GM18507 (cell line): ENCODE data around the gene WDR53.
"Not testable (repeated sequence)": the region's sequence is repeated elsewhere in the genome, so short reads cannot be mapped to it uniquely, and the experiment has no call there.

Experiments
- DNase-seq: peaks from one replicate; pipeline ENCODE4 v3.0.0; 2011; ENCODE audit warnings: low read depth; ENCODE audit not compliant: insufficient read length; ENCODE audit errors: extremely low spot score
- FAIRE-seq: peaks from 2 replicates; lab custom pipeline; 2011; peaks lifted over from hg19 to GRCh38; lab: Jason Lieb, UNC

Gene WDR53

DNA sequence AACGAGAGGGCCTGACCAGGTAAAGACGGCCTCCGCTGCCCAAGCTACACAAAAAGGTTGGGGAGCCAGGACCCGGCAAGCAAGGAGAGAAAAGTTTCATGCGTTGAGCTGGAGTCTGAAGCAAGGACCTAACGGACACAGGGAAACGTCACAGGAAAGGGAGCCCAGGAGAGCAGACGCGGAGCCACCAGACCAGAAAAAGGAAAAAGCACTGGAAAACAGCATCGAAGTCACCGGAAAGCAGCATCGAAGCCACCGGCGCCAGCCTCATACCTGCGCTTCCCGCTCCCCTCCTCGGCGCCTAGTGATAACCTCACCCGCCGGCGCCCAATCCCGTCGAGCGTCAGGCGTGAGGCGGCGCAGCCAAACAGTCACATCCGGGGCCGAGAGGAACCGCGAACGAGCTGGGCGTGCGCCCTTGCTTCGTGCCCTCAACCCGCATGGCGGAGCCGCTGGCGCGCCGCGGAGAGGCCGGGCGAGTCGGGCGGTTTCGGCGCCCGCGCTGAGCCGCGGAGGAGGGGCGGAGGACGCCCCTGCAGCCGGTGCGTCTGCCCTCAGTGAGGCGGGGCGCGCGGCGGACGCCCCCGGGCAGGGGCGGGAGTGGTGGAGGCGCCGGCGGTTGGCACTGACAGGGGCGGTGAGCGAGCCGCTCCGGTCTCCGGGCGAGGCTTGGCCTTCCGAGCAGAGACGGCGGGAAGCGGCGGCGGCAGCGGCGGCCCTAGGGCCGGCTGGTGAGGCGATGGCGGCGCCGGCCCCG lies at the start of gene WDR53, which contains the start of gene FBXO45:
Gene WDR53, minus strand, starts transcription at position 309 of the 757 bp plus-strand sequence. CDS start 7,079 bp downstream, outside the sequence.
Gene FBXO45, plus strand, starts transcription at position 415 of the 757 bp plus-strand sequence. Its CDS starts 325 bp downstream, at position 740.
- DNase-seq, result peak; percentile 97
- peak; percentile 91 for FAIRE-seq

DNA sequence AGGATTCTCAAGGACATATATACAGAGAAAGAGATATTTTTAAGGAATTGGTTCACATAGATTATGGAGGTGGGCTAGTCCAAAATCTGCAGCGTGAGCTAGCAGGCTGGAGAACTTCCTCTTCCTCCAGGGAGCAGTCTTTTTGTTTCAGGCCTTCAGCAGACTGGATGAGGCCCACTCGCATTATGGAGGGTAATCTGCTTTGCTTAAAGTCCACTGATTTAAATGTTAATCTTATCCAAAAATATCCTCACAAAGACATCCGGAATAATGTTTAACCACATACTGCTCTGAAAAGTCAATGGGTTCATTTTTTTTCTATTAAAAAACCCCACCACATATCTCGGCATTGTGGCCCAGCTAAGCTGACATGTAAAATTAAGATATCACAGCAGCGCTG lies 48.9 kb upstream of the WDR53 start:
- no peak for DNase-seq
- no peak for FAIRE-seq

DNA sequence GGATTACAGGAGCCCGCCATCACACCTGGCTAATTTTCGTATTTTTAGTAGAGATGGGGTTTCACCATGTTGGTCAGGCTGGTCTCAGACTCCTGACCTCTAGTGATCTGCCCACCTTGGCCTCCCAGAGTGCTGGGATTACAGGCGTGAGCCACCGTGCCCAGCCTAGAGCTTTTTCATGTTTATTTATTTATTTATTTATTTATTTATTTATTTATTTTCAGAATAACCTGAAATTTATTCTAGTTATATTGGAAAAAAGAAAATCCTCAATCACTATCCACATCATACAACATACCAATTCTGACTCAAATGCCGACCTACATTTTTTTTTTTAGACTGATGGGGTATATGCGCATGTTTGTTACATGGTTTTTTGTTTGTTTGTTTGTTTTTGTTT lies 46.9 kb upstream of the WDR53 start:
- FAIRE-seq, DNase-seq: not testable (repeated sequence)

DNA sequence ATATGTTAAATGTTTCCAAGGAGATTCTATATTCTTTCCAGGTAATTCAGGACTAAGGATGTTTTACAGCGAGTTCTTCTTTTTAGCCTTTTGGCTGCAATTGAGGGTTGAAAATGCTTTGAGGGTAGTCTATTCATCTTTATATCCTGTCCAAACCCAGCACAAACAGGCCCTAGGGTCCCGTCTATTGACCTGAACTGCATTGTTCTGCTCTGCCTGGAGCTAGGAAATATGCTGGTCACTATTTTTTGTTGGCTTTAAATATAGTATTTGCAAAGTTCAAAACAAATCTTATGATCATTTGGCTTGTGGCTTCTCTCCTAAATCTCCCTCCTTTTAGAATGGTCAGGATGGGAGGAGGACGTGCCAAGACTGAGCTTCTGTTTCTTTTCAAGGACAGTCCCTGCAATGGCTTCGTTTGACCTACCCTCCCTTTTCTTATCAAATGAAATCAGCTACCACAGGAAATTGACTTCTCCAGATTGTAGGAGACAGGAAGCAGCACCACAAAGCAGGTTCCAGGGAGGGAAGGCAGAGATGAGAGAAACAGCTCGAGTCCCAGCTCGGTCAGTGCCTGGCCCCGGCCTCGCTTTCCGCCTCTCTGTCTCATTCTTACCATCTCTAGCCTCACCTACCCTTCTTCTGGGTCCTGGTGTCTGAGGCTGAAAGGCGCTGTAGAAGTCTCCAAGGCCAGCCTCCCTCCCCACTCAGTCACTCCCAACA lies 43.6 kb upstream of the WDR53 start:
- FAIRE-seq (no peak), DNase-seq (no peak)

DNA sequence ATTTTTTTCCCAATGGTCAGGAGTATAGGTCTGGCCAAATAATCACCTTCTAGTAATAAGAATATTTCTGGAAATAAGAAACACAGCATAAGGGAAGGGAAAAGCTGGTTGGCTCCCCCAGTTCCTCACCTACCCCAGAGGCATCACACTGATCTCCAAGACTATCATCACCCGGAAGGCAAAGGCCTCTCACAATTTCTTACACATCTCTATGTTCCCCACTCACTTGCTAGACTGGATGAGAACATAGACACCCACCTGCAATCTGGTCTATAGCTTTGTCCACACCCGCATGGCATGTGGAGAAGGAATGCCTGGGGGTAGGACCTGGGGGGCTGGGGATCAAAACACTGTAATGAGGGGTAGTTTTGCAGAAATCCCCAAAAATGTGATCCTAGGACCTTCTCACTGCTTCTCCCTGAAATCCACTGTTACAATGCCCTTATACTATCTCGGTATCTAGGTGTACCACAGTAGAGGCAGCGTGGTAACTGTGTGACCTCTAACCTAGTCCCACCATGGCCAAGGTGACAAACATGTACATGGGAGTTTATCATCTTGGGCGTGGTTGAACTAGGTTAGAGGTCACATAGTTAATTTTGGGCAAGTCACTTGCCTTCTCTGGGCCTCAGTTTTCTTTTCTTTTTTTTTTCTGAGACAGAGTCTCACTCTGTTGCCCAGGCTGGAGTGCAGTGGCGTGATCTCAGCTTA lies 41.6 kb upstream of the WDR53 start:
- DNase-seq (no peak), FAIRE-seq (no peak)

DNA sequence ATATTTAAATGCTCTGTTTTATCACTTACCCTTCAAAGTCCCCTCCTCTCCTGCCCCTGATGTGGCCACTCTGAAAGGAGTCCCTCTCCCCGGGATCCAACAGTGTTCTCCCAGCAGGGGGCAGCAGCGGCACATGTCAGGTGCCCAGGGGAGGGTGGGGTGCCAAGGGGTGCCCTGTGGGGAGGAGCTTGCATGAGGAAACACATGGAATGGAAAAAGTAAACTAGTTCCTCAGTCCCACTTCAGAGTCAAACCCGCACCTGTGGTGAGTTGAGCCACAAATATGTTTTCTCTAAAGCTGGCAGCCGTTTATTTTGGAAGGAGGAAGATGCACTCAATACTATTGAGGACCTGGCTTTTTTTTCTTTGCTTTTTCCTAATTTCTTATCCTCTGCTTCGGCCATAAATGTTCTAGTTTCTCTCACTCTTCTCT lies 41.0 kb upstream of the WDR53 start:
- FAIRE-seq (peak; percentile 95), DNase-seq (peak; percentile 81)

DNA sequence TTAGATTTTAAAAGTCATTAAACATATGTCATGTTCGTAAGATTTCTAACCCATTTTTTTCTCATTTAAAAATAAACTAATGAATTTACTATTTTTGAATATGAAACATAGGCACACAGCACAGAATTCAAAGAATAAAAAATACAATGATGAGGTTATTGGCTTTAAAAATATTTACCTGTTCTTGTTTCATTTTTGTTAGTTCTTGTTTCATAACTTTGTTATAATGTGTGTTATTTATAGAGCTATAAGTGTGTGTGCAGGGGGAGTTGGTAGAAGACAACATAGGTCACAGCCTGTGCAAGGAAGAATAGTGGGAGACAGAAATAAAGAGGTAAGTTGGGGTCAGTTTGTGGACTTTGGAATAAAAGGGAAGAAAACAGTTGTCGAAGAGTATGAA lies 40.3 kb upstream of the WDR53 start:
- no peak for DNase-seq
- no peak for FAIRE-seq

DNA sequence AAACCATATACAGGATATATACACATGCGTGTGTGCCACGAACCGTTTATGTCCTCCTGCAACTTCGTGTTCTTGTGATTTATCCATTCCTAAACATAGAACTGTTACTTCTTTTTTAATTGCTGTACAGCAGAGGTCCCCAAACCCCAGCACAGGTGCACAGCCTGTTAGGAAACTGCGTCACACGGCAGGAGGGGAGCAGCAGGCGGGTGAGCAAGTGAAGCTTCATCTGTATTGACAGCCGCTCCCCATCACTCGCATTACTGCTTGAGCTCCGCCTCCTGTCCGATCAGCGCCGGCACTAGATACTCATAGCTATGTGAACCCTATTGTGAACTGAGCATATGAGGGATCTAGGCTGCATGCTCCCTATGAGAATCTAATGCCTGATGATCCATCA lies 36.2 kb upstream of the WDR53 start:
- DNase-seq, result no peak
- no peak for FAIRE-seq

DNA sequence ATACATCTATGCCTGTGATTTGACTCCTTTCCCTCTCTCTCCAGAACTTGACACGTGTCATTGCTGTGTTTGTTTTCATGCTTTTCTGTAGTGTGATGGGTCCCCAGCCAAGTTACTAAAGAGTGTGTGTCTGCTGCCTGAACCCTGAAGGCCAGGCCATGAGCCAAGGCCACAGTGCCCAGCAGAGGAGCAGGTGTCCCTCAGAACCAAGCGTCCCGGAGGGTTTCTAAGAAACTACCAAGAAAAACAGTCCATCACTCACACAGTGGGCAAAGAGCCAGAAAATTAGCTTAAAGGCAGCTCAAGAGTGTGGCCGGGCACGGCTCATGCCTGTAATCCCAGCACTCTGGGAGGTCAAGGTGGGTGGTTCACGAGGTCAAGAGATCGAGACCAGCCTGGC lies 35.3 kb upstream of the WDR53 start:
- DNase-seq (no peak), FAIRE-seq (no peak)

DNA sequence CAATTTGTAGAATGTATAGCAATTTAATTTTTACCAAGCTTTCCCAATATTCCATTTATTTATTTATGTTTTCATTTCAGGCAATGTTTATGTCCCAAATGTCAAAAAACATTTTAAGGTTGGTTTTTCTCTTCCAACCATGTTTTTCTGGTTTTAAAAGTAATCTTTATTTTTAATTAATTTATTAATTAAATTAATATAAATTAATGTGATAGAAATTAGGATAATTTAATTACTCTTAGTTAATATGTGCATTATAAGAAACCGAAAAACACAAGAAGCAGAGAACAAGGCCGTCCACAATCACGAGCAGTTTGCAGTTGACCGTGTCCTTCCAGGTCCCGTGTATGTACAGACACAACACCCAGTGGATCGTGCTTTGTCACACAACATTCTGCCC lies 34.3 kb upstream of the WDR53 start:
- FAIRE-seq (no peak), DNase-seq (no peak)

DNA sequence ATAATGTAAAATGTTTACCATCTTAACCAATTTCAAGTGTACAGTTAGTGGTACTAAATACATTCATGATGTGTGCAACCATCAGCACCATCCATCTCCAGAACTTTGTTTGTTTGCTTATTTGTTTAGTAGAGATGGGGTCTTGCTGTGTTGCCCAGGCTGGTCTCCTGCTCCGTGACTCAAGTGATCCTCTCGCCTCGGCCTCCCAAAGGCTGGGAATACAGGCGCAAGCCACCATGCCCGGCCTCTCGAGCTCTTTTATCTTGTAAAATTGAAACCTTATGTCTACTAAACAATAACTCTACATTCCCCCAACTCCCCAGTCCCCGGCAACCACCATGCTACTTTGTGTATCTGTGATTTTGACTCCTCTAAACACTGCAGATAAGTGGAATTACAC lies 32.0 kb upstream of the WDR53 start:
- no peak for FAIRE-seq

DNA sequence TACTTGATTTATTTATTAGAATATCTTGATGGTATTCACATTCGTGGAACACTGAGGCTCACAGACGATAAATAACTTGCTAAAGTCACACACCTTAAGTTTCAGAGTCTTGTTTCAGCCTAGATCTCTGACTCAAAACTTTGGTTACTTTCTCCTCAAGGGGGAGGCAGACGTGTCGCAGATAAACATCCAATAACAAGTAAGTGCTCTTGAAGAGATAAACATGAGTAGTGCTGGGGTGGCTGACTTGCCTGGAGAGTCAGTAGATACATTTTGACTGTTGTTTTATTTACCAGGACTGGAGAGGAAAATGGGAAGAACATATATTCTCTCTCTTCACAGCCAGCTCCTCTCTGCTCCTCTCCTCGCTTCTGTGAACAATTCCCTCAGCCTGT lies 31.4 kb upstream of the WDR53 start:
- DNase-seq (no peak), FAIRE-seq (no peak)

More for the DNA sequence above, 32.0 kb upstream of the WDR53 start:
- no peak for DNase-seq

DNA sequence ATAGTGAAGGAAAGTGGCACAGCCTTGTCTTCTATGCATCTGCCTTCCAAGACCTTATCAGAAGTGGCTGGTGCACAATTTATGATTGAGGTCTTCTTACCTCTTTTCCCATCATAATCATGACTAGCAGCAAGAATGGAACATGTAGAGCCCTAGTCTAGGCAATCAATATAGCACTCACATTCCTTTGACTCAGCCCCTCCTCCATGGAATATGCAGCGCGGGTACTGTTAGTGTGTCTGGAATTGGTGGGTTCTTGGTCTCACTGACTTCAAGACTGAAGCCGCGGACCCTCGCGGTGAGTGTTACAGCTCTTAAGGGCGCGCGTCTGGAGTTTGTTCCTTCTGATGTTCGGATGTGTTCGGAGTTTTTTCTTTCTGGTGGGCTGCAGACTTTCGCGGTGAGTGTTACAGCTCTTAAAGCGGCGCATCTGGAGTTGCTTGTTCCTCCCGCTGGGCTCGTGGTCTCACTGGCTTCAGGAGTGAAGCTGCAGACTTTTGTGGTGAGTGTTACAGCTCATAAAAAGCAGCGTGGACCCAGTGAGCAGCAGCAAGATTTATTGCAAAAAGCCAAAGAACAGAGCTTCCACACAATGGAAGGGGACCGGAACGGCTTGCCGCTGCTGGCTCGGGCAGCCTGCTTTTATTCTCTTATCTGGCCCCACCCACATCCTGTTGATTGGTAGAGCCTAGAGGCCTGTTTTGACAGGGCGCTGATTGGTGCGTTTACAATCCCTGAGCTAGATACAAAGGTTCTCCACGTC lies 29.8 kb upstream of the WDR53 start:
- FAIRE-seq, DNase-seq: not testable (repeated sequence)

DNA sequence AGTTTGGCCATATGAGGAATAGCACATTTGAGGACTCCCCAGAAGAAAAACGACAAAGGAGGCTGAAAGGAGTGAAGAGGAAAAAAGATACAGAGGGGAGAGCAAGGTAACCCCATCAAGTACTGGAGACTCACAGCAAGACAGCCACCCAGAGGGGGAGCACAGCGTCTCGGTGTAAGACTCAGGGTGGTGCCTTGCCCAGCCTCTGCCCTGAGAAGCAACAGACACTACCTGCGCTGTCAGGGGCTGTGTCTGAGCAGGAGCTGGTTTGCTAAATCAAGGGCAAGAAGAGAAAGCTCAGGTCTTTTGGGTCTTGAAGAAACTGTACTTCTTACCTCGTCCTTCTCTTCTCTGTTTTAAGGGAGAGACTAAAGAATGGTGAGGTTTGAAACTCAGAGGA lies 28.0 kb upstream of the WDR53 start:
- DNase-seq (no peak), FAIRE-seq (no peak)

DNA sequence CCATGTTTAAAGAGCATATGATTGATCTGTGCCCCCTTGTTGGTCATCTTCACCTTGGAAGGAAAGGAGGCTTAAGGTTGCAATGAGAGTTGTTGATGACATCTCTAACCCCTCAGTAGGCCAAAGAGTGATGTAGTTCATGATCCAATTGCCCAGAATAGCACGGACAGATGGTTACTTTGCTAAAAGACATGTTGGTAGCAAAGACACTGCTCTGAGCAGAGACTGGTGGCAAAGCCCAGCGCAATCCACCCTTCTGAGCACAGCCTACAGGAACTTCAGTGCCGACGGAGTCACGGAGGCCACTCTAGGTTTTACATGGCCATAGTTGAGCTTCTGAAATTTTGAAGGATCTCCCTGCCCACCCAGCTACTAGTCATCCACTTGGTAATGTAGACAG lies 21.9 kb upstream of the WDR53 start:
- FAIRE-seq, result no peak

DNA sequence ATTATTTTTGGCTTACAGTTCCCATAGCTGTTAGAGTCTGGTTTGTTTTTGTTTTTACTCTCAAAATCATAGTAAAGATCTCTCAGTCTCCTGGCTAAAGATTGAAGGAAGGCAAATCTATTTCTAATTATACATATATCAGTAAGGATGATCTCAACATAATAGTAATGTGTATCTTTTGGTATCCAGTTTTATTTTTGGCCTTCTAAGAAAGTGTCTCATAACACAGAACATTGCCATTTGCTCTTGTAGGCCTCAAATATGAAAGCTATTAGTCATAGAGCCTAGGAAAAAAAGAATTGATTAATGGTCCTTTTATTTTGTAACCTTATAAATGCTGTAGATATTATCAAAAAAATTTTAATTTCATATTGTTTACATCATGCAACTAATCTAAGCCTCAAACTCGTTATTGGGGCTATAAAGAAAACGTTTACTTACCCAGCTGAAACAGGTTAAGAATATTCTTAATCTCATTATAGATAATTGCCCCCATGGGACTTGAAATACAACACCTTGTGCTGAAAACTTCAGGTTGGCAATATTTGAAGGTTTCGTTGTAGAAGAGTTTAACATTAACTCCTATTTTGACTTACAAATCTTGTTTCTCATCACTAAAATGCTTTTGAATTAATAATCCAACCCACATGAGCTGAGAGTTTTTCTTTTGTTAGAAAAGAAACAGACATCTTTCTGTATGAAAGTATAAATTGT lies 16.8 kb upstream of the WDR53 start:
- DNase-seq, result no peak
- FAIRE-seq, result no peak

More for the DNA sequence above, 21.9 kb upstream of the WDR53 start:
- DNase-seq, result no peak

DNA sequence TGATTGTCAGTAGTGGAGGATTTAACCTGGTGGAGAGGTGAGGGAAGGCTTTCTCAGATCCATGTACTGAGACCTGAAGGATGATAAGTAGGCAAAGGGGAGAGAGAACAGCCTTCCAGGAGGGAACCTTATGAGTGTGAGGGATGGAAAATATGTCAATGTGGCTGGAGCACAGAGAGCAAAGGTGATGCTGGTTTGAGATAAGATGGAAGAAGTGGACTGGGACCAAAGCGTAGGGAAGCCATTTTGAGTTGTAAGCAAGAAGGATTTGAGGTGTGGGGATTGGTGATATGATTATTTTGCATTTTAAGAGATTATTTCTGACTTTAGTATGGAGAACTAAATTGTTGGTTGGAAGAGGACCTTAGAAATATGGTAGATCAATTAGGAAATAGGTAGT lies 4.0 kb upstream of the WDR53 start:
- DNase-seq, result no peak
- no peak for FAIRE-seq

DNA sequence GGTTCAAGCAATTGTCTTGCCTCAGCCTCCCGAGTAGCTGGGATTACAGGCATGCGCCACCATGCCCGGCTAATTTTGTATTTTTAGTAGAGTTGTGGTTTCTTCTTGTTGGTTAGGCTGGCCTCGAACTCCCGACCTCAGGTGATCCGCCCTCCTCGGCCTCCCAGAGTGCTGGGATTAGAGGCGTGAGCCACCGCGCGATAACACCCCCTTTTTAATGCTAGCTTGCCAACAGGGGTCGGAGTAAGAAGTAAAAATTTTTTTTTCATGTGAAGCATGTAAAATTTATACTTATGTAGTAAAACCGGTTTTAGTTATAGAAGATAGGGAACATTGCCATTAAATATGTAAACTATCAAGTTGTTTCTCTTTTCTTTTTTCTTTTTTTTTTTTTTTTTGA lies 2.0 kb upstream of the WDR53 start:
- not testable (repeated sequence) for FAIRE-seq

DNA sequence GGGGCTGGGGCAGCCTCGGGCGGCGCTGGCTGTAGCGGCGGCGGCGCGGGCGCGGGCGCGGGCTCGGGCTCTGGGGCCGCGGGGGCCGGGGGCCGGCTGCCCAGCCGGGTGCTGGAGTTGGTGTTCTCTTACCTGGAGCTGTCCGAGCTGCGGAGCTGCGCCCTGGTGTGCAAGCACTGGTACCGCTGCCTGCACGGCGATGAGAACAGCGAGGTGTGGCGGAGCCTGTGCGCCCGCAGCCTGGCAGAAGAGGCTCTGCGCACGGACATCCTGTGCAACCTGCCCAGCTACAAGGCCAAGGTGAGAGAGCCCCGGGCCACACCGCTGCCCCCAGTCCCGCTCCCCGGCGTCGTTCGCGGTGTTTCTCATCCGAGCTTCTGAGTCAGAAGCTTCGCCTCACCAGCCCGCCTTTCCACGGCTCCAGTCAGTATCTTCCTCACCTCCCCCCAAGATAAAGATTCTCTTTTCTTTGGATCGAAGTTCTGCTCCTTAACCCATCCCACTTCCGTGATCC lies 706 bp upstream of the WDR53 start:
- FAIRE-seq, result no peak
- peak; percentile 22 for DNase-seq

More for the DNA sequence above, 2.0 kb upstream of the WDR53 start:
- not testable (repeated sequence) for DNase-seq
